Kidney (tissue), 22 donors: ENCODE measurements around the gene FZD7. TPM values are rescaled to one million over a fixed set of nuclear protein-coding genes. Genes with fewer than 3 reads are reported as not detected.

Experiments used
- DNase-seq, 5 donors: peaks; one replicate each; pipeline ENCODE4 v3.0.0-alpha.2; 2013 to 2020
- FAIRE-seq: peaks from 2 replicates; lab custom pipeline; 2012; peaks lifted over from hg19 to GRCh38; lab: Jason Lieb, UNC
- H3K27ac ChIP-seq, 2 donors: one replicate each; pipeline ENCODE4 v1.7.0; 2013; ENCODE audit warnings: low read depth in 2 of 2, low read length in 2 of 2, inconsistent platforms in 1 of 2
- H3K27me3 ChIP-seq: one replicate; pipeline ENCODE4 v1.7.1; 2013; ENCODE audit warnings: low read length, inconsistent platforms; ENCODE audit not compliant: control insufficient read depth, insufficient read depth
- H3K36me3 ChIP-seq, 3 donors: one replicate each; pipeline versions ENCODE4 v1.7.0 to v1.7.1; 2013; ENCODE audit warnings: low read length in 3 of 3, control low read depth in 1 of 3, inconsistent platforms in 1 of 3; ENCODE audit not compliant: insufficient read depth in 3 of 3, control insufficient read depth in 2 of 3
- H3K4me1 ChIP-seq, 3 donors: one replicate each; pipeline versions ENCODE4 v1.7.0 to v1.7.1; 2013; ENCODE audit warnings: low read length in 3 of 3, inconsistent platforms in 1 of 3, low read depth in 1 of 3; ENCODE audit not compliant: control insufficient read depth in 2 of 3, insufficient read depth in 2 of 3
- H3K4me3 ChIP-seq, 3 donors: one replicate each; pipeline versions ENCODE4 v1.7.0 to v1.8.1; 2013; ENCODE audit warnings: low read length in 3 of 3, control low read depth in 1 of 3, inconsistent platforms in 1 of 3
- H3K9ac ChIP-seq, 3 donors: one replicate each; pipeline versions ENCODE4 v1.7.0 to v1.7.1; 2013; ENCODE audit warnings: low read length in 3 of 3, control low read depth in 1 of 3, inconsistent platforms in 1 of 3
- H3K9me3 ChIP-seq, 3 donors: one replicate each; pipeline versions ENCODE4 v1.7.0 to v1.7.1; 2013; ENCODE audit warnings: low read length in 3 of 3, control low read depth in 1 of 3, inconsistent platforms in 1 of 3; ENCODE audit not compliant: control insufficient read depth in 2 of 3, insufficient read depth in 1 of 3
- intact Hi-C: fragments of 100-400 bp; cut with DNase I; formaldehyde crosslinking; loops from one replicate; pipeline ENCODE4 v1.11.1; 2022
- long read RNA-seq, 10 donors: library from polyadenylated mRNA in 1 of 10; unstranded in 1 of 10; transcript quantifications; one replicate each; pipeline ENCODE4 v2.0.0 and lab custom pipeline, GENCODE V29; 2021 to 2026
- polyA plus RNA-seq: library from polyadenylated mRNA; stranded (reverse); fragments of 350-450 nt; fragmentation: Illumina TruSeq; extraction: RNeasy Lipid Tissue Mini Kit (QIAGEN cat#74804); gene quantifications from one replicate; pipeline ENCODE4 v1.2.3, GENCODE V29; 2014; ENCODE audit warnings: low read depth, low replicate concordance; ENCODE audit not compliant: insufficient read depth
- total RNA-seq: library from RNA; stranded (reverse); fragmentation: NEBNext Ultra II Directional; extraction: Animal tissue kit (Norgen Biotek cat#: 25700); gene quantifications from one replicate; pipeline ENCODE4 v1.2.1, GENCODE V29; 2021
- TF ChIP-seq, protein P1 (sequence below): IDR thresholded peaks from 3 replicates; pipeline ENCODE4 v1.5.1; 2012; ENCODE audit warnings: mild to moderate bottlenecking, moderate library complexity, borderline replicate concordance; ENCODE audit not compliant: insufficient read depth; ENCODE audit errors: extremely low read depth
- donor health status: control.
- donor health status: control.
- donor health status: control.
- donor health status: control.
- donor health status: control.
- donor health status: DM: yes; HTN: yes; CAD: no.
- donor health status: Normal renal cell carcinoma (clear cell type).

The FZD7 gene
- total RNA-seq = 14.0 TPM
- polyA plus RNA-seq = 5.6 TPM
- long read RNA-seq, donor 1, transcript FZD7-201 (1 exons, 3,859 nt) = major isoform, 42 of 42 reads
- long read RNA-seq, donor 1, partial matches to known transcripts = 0 of 42 reads
- long read RNA-seq, donor 1, other reads (novel, unspliced or antisense) = 0 of 42 reads
- long read RNA-seq, donor 2, transcript FZD7-201 (1 exons, 3,859 nt) = major isoform, 22 of 22 reads
- long read RNA-seq, donor 2, partial matches to known transcripts = 0 of 22 reads
- long read RNA-seq, donor 2, other reads (novel, unspliced or antisense) = 0 of 22 reads
- long read RNA-seq, donor 3, transcript FZD7-201 (1 exons, 3,859 nt) = major isoform, 25 of 25 reads
- long read RNA-seq, donor 3, partial matches to known transcripts = 0 of 25 reads
- long read RNA-seq, donor 3, other reads (novel, unspliced or antisense) = 0 of 25 reads
- long read RNA-seq, donor 4, transcript FZD7-201 (1 exons, 3,859 nt) = major isoform, 25 of 25 reads
- long read RNA-seq, donor 4, partial matches to known transcripts = 0 of 25 reads
- long read RNA-seq, donor 4, other reads (novel, unspliced or antisense) = 0 of 25 reads
- long read RNA-seq, donor 5, partial matches to known transcripts = 0 of 1 reads
- long read RNA-seq, donor 5, other reads (novel, unspliced or antisense) = 0 of 1 reads
- long read RNA-seq, donor 6, transcript FZD7-201 (1 exons, 3,859 nt) = major isoform, 14 of 14 reads
- long read RNA-seq, donor 6, partial matches to known transcripts = 0 of 14 reads
- long read RNA-seq, donor 6, other reads (novel, unspliced or antisense) = 0 of 14 reads
- long read RNA-seq, donor 7, transcript FZD7-201 (1 exons, 3,859 nt) = major isoform, 32 of 32 reads
- long read RNA-seq, donor 7, partial matches to known transcripts = 0 of 32 reads
- long read RNA-seq, donor 7, other reads (novel, unspliced or antisense) = 0 of 32 reads
- long read RNA-seq, donor 8, transcript FZD7-201 (1 exons, 3,859 nt) = major isoform, 43 of 43 reads
- long read RNA-seq, donor 8, partial matches to known transcripts = 0 of 43 reads
- long read RNA-seq, donor 8, other reads (novel, unspliced or antisense) = 0 of 43 reads
- long read RNA-seq, donor 9, transcript FZD7-201 (1 exons, 3,859 nt) = major isoform, 13 of 13 reads
- long read RNA-seq, donor 9, partial matches to known transcripts = 0 of 13 reads
- long read RNA-seq, donor 9, other reads (novel, unspliced or antisense) = 0 of 13 reads
- long read RNA-seq, donor 10, transcript FZD7-201 (1 exons, 3,859 nt) = major isoform, 34 of 34 reads
- long read RNA-seq, donor 10, partial matches to known transcripts = 0 of 34 reads
- long read RNA-seq, donor 10, other reads (novel, unspliced or antisense) = 0 of 34 reads

DNA sequence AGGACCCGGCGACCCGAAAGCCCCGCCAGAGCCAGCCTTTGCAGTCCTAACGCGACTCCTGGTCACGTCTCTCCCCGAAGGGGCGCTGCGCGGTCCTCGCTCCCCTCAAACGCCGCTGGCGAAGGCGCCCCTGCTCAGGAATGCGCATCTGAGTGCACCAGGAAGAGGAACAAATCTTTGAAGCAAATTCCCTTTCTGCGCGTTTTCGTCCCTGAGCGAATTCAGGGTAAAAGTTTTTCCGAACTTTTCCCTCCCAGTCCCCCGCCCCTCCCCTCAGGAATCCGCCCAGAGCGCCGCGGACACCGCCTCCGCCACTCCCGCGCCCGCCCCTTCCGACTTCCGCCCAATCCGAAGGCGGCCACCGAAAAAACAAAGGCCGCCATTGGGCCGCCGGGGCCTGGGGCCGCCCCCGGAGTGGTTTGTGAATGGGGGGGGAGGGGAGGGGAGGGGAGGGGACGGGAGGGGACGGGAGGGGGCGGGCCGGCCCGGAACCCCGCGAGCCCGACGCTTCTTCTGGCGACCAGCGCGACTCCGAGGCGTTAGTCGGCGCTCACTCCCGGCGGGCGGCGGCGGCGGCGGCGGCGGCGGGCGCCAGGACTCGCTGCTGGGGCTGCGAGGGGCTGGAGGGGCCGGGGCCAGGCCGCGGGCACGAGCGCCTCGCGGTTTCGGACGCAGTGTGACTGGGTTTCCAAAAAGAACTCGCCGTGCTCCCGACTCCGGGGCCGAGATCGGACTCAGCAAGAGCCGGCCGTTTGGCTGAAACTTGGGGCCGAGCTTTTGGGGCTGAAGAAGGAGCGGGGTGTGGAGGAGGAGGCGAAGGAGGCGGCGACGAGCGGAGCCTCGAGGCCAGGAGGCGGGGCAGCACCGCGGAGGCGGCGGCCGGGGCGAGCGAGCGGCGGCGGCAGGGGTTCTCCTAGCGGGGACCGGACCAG is at the start of gene FZD7:
Gene FZD7, plus strand, starts transcription at position 539 of the 932 bp plus-strand sequence. CDS start 793 bp downstream, outside the sequence.
- Histone ChIP-seq H3K27ac (peak within 1 kb of the TSS; percentile 78 to 91), H3K4me3 (peak within 1 kb of the TSS; percentile 77 to 82 (median 81)), H3K36me3 (no peaks in the 10 kb centered on the region), H3K27me3 (no peaks in the 10 kb centered on the region), H3K9ac (peak within 1 kb of the TSS; percentile 67 to 76 (median 71)), H3K4me1 (peaks cover 0 to 8% (median 0%) of the 10 kb centered on the region in 3 donors), H3K9me3 (no peaks in the 10 kb centered on the region)
- DNase-seq (peak; percentile 97 to 98 (median 97)), FAIRE-seq (no peak)
- intact Hi-C loops = no loop called here
- TF ChIP-seq, protein P1, sequence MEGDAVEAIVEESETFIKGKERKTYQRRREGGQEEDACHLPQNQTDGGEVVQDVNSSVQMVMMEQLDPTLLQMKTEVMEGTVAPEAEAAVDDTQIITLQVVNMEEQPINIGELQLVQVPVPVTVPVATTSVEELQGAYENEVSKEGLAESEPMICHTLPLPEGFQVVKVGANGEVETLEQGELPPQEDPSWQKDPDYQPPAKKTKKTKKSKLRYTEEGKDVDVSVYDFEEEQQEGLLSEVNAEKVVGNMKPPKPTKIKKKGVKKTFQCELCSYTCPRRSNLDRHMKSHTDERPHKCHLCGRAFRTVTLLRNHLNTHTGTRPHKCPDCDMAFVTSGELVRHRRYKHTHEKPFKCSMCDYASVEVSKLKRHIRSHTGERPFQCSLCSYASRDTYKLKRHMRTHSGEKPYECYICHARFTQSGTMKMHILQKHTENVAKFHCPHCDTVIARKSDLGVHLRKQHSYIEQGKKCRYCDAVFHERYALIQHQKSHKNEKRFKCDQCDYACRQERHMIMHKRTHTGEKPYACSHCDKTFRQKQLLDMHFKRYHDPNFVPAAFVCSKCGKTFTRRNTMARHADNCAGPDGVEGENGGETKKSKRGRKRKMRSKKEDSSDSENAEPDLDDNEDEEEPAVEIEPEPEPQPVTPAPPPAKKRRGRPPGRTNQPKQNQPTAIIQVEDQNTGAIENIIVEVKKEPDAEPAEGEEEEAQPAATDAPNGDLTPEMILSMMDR = no peak

DNA sequence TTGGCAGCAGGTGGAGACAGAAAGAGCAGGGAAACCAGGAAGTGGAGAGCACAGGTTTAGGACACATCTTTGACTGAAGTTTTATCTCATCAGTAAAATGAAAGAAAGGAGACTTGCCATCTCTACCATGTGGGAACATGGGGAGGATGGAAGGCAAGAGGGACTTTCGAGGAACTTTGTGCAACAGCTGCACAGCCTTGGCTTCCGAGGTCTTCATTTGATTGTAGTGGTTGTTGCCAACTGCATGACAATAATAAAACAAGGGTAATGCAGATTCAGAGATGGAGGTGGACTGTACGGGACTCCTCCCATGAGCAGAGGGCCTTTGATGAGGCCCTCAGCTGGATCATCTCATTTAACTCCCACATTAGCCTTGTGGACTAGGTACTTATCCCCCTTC is 49.3 kb upstream of the FZD7 start:
- no peaks in the 10 kb centered on the region for H3K36me3 ChIP-seq
- H3K4me3 ChIP-seq = no peak overlapping the region
- TF ChIP-seq, protein P1 = no peak
- no peak for DNase-seq
- H3K9me3 ChIP-seq = no peaks in the 10 kb centered on the region
- H3K27me3 ChIP-seq = no peaks in the 10 kb centered on the region
- no peak overlapping the region for H3K27ac ChIP-seq
- no peaks in the 10 kb centered on the region for H3K4me1 ChIP-seq
- no peak overlapping the region for H3K9ac ChIP-seq
- intact Hi-C loops = no loop called here
- no peak for FAIRE-seq
